OCI-LY3 (cell line): Measurements from ENCODE around the gene SPECC1.

Experiments used
- H2AFZ ChIP-seq: fragments of 200-600, 300-600 bp; shearing (Covaris generic); 2 replicates; pipeline ENCODE4 v1.6.0; 2014; ENCODE audit warnings: antibody characterized with exemption, low read depth, low read length
- H3K27ac ChIP-seq: fragments of 200-600, 300-600 bp; sonication (generic); 2 replicates; pipeline ENCODE4 v1.5.1; 2014; ENCODE audit warnings: mild to moderate bottlenecking, low read length, moderate library complexity, mixed read lengths
- H3K27me3 ChIP-seq: fragments of 200-600, 300-600 bp; sonication (generic); 2 replicates; pipeline ENCODE4 v1.6.1; 2014; ENCODE audit warnings: low read depth, low read length, mixed read lengths
- H3K36me3 ChIP-seq: fragments of 200-600, 300-600 bp; sonication (generic); replicated peaks from 2 replicates; pipeline ENCODE3; 2014; ENCODE audit warnings: low read depth, low read length, mixed read lengths
- H3K4me1 ChIP-seq: fragments of 300-600, 200-600 bp; sonication (generic); 2 replicates; pipeline ENCODE4 v1.6.1; 2014; ENCODE audit warnings: low read length, mixed read lengths
- H3K4me2 ChIP-seq: fragments of 200-600, 300-600 bp; sonication (generic); 2 replicates; pipeline ENCODE4 v1.6.1; 2014; ENCODE audit warnings: low read length, mixed read lengths
- H3K4me3 ChIP-seq: fragments of 300-600, 200-600 bp; sonication (generic); 2 replicates; pipeline ENCODE4 v1.5.1; 2014; ENCODE audit warnings: antibody characterized with exemption, mild to moderate bottlenecking, low read length, moderate library complexity
- H3K79me2 ChIP-seq: fragments of 300-600, 200-600 bp; shearing (Covaris generic); 2 replicates; pipeline ENCODE4 v1.6.1; 2014; ENCODE audit warnings: mild to moderate bottlenecking, low read length, mixed read lengths
- H3K9ac ChIP-seq: fragments of 300-600, 200-600 bp; shearing (Covaris generic); 2 replicates; pipeline ENCODE4 v1.6.0; 2014; ENCODE audit warnings: mild to moderate bottlenecking, low read length, moderate library complexity
- H3K9me3 ChIP-seq: fragments of 200-600, 300-600 bp; shearing (Covaris generic); 2 replicates; pipeline ENCODE4 v1.6.1; 2014; ENCODE audit warnings: low read length, mixed read lengths; ENCODE audit not compliant: insufficient read depth
- H4K20me1 ChIP-seq: fragments of 200-600, 300-600 bp; sonication (generic); 2 replicates; pipeline ENCODE4 v1.6.1; 2016; ENCODE audit warnings: low read length, mixed read lengths; ENCODE audit not compliant: insufficient read depth
- CTCF ChIP-seq: fragments of 200-600, 300-600 bp; sonication (generic); IDR thresholded peaks from 2 replicates; pipeline ENCODE4 v1.5.1; 2014; ENCODE audit warnings: antibody characterized with exemption, low read length, low read depth
- EZH2phosphoT487 ChIP-seq: fragments of 200-600 bp; shearing (Covaris generic); IDR thresholded peaks from 2 replicates; pipeline ENCODE4 v1.6.1; 2018; ENCODE audit warnings: antibody characterized with exemption, mixed run types, low read depth

The SPECC1 gene

GRCh38 chr17:20294120-20294519, 285.0 kb downstream of the SPECC1 start:
- H3K79me2 ChIP-seq, result no peaks in the 10 kb centered on the region
- no peak overlapping the region for H3K4me3 ChIP-seq
- H3K27ac ChIP-seq, result no peak overlapping the region
- no peaks in the 10 kb centered on the region for H3K36me3 ChIP-seq
- no peaks in the 10 kb centered on the region for H3K4me1 ChIP-seq
- H3K4me2 ChIP-seq, result no peak overlapping the region
- no peak overlapping the region for H2AFZ ChIP-seq
- no peak overlapping the region for H3K9ac ChIP-seq
- H4K20me1 ChIP-seq, result no peaks in the 10 kb centered on the region
- TF ChIP-seq EZH2phosphoT487 (no peak), CTCF (no peak)
- no peaks in the 10 kb centered on the region for H3K27me3 ChIP-seq
- H3K9me3 ChIP-seq, result no peaks in the 10 kb centered on the region

GRCh38 chr17:20299013-20299412, 289.9 kb downstream of the SPECC1 start:
- Histone ChIP-seq H3K4me3 (no peak overlapping the region), H4K20me1 (no peaks in the 10 kb centered on the region), H3K36me3 (no peaks in the 10 kb centered on the region), H3K4me2 (no peak overlapping the region), H3K27me3 (no peaks in the 10 kb centered on the region), H3K79me2 (no peaks in the 10 kb centered on the region), H3K4me1 (no peaks in the 10 kb centered on the region), H3K9me3 (no peaks in the 10 kb centered on the region), H2AFZ (no peak overlapping the region), H3K9ac (no peak overlapping the region), H3K27ac (no peak overlapping the region)
- TF ChIP-seq CTCF (no peak), EZH2phosphoT487 (no peak)

- Histone ChIP-seq H3K27ac (no peak overlapping the region), H3K4me1 (no peaks in the 10 kb centered on the region), H3K9me3 (no peaks in the 10 kb centered on the region), H2AFZ (no peak overlapping the region), H3K4me2 (no peak overlapping the region), H4K20me1 (no peaks in the 10 kb centered on the region), H3K27me3 (no peaks in the 10 kb centered on the region), H3K9ac (no peak overlapping the region), H3K36me3 (no peaks in the 10 kb centered on the region), H3K4me3 (no peak overlapping the region), H3K79me2 (no peaks in the 10 kb centered on the region)
- TF ChIP-seq CTCF, result no peak
- no peak for TF ChIP-seq EZH2phosphoT487
Measured at GRCh38 chr17:20300436-20300934, 291.3 kb downstream of the SPECC1 start.

- H3K4me1 ChIP-seq, result no peaks in the 10 kb centered on the region
- no peaks in the 10 kb centered on the region for H3K9me3 ChIP-seq
- no peak for TF ChIP-seq EZH2phosphoT487
- H3K79me2 ChIP-seq, result no peaks in the 10 kb centered on the region
- no peak overlapping the region for H3K9ac ChIP-seq
- H3K36me3 ChIP-seq, result no peaks in the 10 kb centered on the region
- H3K27me3 ChIP-seq, result no peaks in the 10 kb centered on the region
- no peak overlapping the region for H3K27ac ChIP-seq
- no peak overlapping the region for H3K4me3 ChIP-seq
- H2AFZ ChIP-seq, result no peak overlapping the region
- H4K20me1 ChIP-seq, result no peaks in the 10 kb centered on the region
- H3K4me2 ChIP-seq, result no peak overlapping the region
Measured at GRCh38 chr17:20302246-20302917, 293.2 kb downstream of the SPECC1 start.
